GM19025 (cell line): Measurements from ENCODE around the gene PCDHGA10.
"Not testable (repeated sequence)": the region's sequence is repeated elsewhere in the genome, so short reads cannot be mapped to it uniquely, and the experiment has no call there.

Source experiments
- ATAC-seq: cut with Tn5 transposase; IDR thresholded peaks from one replicate; pipeline ENCODE4 v1.9.1; 2021; ENCODE audit warnings: mild to moderate bottlenecking, low read depth, moderate library complexity; ENCODE audit not compliant: unreplicated experiment

PCDHGA10 gene

DNA sequence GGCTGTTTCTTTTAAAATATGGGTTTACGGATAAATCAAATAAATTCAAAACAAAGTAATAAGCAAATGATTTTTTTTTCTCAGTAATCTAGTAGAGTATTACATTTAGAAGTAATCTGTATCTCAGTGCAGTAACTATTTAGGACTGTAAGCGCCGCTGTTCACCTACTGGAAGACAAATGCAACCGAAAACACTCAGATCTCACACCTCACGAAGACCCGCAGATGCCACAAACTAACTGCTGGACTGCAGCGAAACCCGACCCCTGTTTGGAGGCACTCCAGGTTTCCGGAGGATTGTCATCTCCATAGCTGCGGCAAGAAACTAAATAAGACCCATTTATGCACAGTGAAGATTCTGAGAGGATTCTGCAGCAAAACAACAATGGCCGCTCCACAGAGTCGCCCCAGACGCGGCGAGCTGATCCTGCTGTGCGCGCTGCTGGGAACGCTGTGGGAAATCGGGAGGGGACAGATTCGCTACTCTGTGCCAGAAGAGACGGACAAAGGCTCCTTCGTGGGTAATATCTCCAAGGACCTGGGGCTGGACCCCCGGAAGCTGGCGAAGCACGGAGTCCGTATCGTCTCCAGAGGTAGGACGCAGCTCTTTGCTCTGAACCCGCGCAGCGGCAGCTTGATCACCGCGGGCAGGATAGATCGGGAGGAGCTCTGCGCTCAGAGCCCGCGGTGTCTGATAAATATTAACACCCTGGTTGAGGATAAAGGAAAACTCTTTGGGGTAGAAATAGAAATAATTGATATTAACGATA lies 20.2 kb upstream of the PCDHGA10 start, which contains the start of gene PCDHGA8:
TSS of gene PCDHGA8 (plus strand) at position 205 of the 770 bp plus-strand sequence. CDS start at position 386, 181 bp downstream.
- ATAC-seq: no peak

DNA sequence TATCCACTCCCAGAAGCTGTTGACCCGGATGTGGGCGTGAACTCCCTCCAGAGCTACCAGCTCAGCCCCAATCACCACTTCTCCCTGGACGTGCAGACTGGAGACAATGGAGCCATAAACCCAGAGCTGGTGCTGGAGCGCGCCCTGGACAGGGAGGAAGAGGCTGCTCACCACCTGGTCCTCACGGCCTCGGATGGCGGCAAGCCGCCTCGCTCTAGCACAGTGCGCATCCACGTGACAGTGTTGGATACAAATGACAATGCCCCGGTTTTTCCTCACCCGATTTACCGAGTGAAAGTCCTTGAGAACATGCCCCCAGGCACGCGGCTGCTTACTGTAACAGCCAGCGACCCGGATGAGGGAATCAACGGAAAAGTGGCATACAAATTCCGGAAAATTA lies 19.5 kb upstream of the PCDHGA10 start:
- no peak for ATAC-seq

DNA sequence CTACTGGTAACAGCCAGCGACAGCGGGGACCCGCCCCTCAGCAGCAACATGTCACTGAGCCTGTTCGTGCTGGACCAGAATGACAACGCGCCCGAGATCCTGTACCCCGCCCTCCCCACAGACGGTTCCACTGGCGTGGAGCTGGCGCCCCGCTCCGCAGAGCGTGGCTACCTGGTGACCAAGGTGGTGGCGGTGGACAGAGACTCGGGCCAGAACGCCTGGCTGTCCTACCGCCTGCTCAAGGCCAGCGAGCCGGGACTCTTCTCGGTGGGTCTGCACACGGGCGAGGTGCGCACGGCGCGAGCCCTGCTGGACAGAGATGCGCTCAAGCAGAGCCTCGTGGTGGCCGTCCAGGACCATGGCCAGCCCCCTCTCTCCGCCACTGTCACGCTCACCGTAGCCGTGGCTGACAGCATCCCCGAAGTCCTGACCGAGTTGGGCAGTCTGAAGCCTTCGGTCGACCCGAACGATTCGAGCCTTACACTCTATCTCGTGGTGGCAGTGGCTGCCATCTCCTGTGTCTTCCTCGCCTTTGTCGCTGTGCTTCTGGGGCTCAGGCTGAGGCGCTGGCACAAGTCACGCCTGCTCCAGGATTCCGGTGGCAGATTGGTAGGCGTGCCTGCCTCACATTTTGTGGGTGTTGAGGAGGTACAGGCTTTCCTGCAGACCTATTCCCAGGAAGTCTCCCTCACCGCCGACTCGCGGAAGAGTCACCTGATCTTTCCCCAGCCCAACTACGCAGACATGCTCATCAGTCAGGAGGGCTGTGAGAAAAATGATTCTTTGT lies 18.2 kb upstream of the PCDHGA10 start:
- ATAC-seq: not testable (repeated sequence)

DNA sequence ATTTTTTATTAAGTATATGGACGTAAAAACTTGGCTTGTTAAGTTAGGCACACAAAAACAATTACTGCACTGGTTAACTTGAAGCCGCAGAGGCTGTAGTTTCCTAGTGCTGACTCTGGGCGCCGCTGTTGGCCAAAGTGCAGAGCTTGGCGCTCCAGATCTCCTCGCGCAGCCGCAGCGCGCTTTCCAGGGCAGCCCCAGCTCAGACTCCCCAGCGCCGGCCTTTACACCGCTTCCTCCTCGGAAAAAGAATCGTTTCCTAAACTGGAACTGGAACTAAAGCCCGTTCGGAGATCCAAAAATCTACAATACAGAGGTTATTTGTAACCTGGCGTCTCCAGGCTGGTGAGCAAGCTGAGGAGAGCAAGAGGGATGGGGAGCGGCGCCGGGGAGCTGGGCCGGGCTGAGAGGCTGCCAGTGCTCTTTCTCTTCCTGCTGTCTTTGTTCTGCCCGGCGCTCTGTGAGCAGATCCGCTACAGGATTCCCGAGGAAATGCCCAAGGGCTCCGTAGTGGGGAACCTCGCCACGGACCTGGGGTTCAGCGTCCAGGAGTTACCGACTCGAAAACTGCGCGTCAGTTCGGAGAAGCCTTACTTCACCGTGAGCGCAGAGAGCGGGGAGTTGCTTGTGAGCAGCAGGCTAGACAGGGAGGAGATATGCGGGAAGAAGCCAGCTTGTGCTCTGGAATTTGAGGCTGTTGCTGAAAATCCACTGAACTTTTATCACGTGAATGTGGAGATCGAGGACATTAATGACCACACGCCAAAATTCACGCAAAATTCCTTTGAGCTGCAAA lies 14.8 kb upstream of the PCDHGA10 start, which contains the start of gene PCDHGB5:
TSS of gene PCDHGB5 (plus strand) at position 192 of the 796 bp plus-strand sequence. CDS start at position 373, 181 bp downstream.
- ATAC-seq: peak; percentile 93

DNA sequence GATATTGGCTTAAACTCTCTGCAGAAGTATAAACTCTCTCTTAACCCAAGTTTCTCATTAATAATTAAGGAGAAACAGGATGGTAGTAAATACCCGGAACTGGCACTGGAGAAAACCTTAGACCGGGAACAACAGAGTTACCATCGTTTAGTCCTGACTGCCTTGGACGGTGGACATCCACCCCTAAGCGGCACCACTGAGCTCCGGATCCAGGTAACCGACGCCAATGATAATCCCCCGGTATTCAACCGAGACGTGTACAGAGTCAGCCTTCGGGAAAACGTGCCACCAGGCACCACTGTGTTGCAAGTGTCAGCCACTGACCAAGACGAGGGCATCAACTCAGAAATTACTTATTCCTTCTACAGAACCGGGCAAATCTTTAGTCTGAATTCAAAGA lies 14.2 kb upstream of the PCDHGA10 start:
- ATAC-seq: no peak

DNA sequence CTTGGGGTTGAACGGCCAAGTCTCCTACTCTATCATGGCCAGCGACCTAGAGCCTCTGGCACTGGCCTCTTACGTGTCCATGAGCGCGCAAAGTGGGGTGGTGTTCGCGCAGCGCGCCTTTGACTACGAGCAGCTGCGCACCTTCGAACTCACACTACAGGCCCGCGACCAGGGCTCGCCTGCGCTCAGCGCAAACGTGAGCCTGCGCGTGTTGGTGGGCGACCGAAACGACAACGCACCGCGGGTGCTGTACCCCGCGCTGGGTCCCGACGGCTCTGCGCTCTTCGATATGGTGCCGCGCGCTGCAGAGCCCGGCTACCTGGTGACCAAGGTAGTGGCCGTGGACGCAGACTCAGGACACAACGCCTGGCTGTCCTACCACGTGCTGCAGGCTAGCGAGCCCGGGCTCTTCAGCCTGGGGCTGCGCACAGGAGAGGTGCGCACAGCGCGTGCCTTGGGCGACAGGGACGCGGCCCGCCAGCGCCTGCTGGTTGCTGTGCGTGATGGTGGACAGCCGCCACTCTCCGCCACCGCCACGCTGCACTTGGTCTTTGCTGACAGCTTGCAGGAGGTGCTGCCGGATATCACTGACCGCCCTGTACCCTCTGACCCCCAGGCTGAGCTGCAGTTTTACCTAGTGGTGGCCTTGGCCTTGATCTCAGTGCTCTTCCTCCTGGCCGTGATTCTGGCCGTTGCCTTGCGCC lies 13.1 kb upstream of the PCDHGA10 start:
- ATAC-seq: no peak

DNA sequence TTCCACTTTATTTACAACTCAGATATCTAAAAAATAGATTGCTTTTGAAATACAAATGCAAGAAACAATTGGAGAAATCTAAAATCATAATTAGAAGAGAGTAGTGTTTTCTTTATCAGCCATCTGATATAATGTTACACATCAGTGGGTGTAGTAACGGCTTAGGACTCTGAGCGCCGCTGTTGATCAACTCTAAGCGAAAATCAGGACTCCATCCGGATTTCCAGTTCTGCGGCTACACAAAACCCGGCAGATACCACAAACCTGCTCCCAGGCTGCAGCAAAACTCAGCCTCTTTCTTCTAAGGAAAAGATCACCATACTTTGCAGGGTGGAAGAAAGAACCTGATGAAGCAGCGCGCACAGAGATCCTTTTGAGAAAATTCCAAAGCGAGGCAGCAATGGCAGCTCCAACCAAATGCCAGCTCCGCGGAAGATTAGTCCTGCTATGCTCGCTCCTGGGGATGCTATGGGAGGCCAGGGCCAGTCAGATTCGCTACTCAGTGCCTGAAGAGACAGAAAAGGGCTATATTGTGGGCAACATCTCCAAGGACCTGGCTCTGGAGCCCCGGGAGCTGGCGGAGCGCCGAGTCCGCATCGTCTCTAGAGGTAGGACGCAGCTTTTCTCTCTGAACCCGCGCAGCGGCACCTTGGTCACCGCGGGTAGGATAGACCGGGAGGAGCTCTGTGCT lies 10.1 kb upstream of the PCDHGA10 start, which contains the start of gene PCDHGA9:
TSS of gene PCDHGA9 (plus strand) at position 226 of the 691 bp plus-strand sequence. CDS start at position 401, 175 bp downstream.
- no peak for ATAC-seq

DNA sequence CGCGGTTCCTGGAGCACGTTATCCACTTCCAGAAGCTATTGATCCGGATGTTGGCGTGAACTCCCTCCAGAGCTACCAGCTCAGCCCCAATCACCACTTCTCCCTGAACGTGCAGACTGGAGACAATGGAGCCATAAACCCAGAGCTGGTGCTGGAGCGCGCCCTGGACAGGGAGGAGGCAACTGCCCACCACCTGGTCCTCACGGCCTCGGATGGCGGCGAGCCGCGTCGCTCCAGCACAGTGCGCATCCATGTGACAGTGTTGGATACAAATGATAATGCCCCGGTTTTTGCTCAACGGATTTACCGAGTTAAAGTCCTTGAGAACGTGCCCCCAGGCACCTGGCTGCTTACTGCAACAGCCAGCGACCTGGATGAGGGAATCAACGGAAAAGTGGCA lies 9.4 kb upstream of the PCDHGA10 start:
- ATAC-seq: no peak

DNA sequence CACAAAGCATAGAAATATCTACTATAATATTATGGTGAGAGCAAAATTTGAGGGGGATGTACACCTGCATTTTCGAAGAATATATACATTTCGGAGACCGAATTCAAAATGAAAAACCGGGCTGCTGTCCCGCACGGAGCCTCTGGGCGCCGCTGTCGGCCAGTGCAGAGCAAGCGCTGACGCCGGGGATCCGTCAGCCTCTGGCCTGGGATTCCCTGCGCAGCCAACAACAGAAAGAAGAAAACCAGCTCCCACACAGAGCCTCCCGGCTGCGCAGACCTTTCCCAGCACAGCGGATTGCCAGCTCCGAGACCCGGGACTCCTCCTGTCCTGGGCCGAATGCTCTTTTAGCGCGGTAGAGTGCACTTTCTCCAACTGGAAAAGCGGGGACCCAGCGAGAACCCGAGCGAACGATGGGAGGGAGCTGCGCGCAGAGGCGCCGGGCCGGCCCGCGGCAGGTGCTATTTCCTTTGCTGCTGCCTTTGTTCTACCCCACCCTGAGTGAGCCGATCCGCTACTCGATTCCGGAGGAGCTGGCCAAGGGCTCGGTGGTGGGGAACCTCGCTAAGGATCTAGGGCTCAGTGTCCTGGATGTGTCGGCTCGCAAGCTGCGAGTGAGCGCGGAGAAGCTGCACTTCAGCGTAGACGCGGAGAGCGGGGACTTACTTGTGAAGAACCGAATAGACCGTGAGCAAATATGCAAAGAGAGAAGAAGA lies 4.8 kb upstream of the PCDHGA10 start, which contains the start of gene PCDHGB6:
TSS of gene PCDHGB6 (plus strand) at position 232 of the 716 bp plus-strand sequence. CDS start at position 414, 182 bp downstream.
- peak; percentile 90 for ATAC-seq

DNA sequence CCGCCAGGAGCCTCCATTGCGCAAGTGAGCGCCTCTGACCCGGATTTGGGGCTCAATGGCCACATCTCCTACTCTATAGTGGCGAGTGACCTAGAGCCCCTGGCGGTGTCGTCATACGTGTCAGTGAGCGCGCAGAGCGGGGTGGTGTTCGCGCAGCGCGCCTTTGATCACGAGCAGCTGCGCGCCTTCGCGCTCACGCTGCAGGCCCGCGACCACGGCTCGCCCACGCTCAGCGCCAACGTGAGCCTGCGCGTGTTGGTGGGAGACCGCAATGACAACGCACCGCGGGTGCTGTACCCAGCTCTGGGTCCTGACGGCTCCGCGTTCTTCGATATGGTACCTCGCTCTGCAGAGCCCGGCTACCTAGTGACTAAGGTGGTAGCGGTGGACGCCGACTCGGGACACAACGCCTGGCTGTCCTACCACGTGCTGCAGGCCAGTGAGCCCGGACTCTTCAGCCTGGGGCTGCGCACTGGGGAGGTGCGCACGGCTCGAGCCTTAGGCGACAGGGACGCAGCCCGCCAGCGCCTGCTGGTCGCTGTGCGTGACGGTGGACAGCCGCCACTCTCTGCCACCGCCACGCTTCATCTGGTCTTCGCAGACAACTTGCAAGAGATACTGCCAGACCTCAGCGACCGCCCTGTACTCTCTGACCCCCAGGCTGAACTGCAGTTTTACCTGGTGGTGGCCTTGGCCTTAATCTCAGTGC lies 3.0 kb upstream of the PCDHGA10 start:
- no peak for ATAC-seq

DNA sequence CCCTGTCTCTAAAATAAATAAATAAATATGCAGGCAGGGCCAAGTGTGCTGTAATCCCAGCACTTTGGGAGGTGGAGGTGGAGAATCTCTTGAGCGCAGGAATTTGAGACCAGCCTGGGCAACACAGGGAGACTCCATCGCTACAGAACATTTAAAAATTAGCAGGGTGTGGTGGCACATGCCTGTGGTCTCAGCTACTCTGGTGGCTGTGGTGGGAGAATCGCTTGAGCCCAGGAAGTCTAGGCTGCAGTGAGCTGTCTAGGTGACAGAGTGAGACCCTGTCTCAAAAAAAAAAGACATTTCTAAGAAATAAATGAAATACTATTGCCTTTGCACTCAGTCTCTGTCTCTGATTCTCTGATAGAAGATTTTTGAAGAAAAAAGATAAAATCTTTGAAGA lies 1.2 kb upstream of the PCDHGA10 start:
- ATAC-seq: no peak

DNA sequence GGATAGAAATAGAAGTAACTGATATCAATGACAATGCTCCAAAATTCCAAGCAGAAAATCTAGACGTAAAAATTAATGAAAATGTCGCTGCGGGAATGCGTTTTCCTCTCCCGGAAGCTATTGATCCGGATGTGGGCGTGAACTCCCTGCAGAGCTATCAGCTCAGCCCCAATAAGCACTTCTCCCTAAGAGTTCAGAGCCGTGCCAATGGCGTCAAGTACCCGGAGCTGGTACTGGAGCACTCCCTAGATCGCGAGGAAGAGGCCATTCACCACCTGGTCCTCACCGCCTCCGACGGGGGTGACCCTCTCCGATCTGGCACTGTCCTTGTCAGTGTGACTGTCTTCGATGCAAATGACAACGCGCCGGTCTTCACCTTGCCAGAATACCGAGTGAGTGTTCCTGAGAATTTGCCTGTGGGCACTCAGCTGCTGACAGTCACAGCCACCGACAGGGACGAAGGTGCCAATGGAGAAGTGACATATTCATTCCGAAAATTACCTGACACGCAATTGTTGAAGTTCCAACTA lies 818 bp downstream of the PCDHGA10 start:
- ATAC-seq: no peak

DNA sequence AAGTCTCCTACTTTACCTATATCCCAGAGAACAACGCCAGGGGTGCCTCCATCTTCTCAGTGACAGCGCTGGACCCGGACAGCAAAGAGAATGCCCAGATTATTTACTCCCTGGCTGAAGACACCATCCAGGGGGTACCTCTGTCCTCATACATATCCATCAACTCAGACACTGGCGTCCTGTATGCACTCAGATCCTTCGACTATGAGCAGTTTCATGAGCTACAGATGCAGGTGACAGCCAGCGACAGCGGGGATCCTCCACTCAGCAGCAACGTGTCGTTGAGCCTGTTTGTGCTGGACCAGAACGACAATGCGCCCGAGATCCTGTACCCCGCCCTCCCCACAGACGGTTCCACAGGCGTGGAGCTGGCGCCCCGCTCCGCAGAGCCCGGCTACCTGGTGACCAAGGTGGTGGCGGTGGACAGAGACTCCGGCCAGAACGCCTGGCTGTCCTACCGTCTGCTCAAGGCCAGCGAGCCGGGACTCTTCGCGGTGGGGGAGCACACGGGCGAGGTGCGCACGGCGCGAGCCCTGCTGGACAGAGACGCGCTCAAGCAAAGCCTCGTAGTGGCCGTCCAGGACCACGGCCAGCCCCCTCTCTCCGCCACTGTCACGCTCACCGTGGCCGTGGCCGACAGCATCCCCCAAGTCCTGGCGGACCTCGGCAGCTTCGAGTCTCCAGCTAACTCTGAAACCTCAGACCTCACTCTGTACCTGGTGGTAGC lies 1.9 kb downstream of the PCDHGA10 start:
- not testable (repeated sequence) for ATAC-seq

DNA sequence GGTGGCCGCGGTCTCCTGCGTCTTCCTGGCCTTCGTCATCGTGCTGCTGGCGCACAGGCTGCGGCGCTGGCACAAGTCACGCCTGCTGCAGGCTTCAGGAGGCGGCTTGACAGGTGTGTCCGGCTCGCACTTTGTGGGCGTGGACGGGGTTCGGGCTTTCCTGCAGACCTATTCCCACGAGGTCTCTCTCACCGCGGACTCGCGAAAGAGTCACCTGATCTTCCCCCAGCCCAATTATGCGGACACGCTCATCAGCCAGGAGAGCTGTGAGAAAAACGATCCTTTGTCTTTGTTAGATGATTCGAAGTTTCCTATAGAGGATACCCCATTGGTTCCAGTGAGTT lies 2.5 kb downstream of the PCDHGA10 start:
- ATAC-seq: not testable (repeated sequence)

DNA sequence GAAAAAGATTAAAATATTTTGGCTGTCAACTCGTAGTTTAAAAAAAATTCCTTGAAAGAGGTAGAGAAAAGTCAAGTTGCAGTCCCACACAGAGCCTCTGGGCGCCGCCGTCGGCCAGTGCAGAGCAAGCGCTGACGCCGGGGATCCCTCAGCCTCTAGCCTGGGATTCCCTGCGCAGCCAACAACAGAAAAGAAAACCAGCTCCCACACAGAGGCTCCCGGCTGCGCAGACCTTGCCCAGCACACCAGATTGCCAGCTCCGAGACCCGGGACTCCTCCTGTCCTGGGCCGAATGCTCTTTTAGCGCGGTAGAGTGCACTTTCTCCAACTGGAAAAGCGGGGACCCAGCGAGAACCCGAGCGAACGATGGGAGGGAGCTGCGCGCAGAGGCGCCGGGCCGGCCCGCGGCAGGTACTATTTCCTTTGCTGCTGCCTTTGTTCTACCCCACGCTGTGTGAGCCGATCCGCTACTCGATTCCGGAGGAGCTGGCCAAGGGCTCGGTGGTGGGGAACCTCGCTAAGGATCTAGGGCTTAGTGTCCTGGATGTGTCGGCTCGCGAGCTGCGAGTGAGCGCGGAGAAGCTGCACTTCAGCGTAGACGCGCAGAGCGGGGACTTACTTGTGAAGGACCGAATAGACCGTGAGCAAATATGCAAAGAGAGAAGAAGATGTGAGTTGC lies 4.8 kb downstream of the PCDHGA10 start, which contains the start of gene PCDHGB7:
TSS of gene PCDHGB7 (plus strand) at position 184 of the 679 bp plus-strand sequence. CDS start at position 367, 183 bp downstream.
- ATAC-seq: peak; percentile 68

DNA sequence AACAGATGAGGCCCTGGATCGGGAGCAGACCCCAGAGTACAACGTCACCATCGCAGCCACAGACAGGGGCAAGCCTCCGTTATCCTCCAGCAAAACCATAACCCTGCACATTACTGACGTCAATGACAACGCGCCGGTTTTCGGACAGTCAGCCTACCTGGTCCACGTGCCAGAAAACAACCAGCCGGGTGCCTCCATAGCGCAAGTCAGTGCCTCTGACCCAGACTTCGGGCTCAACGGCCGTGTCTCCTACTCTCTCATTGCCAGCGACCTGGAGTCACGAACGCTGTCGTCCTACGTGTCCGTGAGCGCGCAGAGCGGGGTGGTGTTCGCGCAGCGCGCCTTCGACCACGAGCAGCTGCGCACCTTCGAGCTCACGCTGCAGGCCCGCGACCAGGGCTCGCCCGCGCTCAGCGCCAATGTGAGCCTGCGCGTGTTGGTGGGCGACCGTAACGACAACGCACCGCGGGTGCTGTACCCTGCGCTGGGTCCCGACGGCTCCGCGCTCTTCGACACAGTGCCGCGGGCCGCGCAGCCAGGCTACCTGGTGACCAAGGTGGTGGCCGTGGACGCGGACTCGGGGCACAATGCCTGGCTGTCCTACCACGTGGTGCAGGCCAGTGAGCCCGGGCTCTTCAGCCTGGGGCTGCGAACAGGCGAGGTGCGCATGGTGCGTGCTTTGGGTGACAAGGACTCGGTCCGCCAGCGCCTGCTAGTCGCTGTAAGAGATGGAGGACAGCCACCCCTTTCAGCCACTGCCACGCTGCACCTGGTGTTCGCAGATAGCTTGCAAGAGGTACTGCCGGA lies 6.5 kb downstream of the PCDHGA10 start:
- ATAC-seq: no peak
